ENCODE results near the gene LNPEP.

Gene LNPEP

GRCh38 chr5:96999856-97000255 is 64.0 kb downstream of the LNPEP start:
- Histone ChIP-seq H3K4me1 (ENCODE audit: control insufficient read depth, low read length) (no peaks in the 10 kb centered on the region), H4K20me1 (ENCODE audit: control insufficient read depth, insufficient read depth, low read depth, low read length) (no peaks in the 10 kb centered on the region), H3F3A (ENCODE audit: control insufficient read depth, insufficient read depth) (no peaks in the 10 kb centered on the region), H3K27me3 (ENCODE audit: control insufficient read depth, low read length) (no peaks in the 10 kb centered on the region), H3K27ac (ENCODE audit: low read depth, low read length) (no peak overlapping the region), H3K9me2 (replicated peaks; ENCODE audit: control insufficient read depth, low read length) (no peaks in the 10 kb centered on the region), H3K79me2 (ENCODE audit: control insufficient read depth, low read length) (no peaks in the 10 kb centered on the region), H3K4me2 (ENCODE audit: low read length) (no peak overlapping the region), H3K36me3 (ENCODE audit: control insufficient read depth, low read length) (peaks cover 70% of the 10 kb centered on the region), H3K9me3 (ENCODE audit: control insufficient read depth, insufficient read depth, low read length) (no peaks in the 10 kb centered on the region), H3K4me3 (ENCODE audit: low read length) (no peak overlapping the region)
- TF ChIP-seq CTCF (IDR thresholded peaks at IDR 0.05; ENCODE audit: low read depth, low read length, poor library complexity, severe bottlenecking) (no peak), EZH2phosphoT487 (IDR thresholded peaks at IDR 0.05; ENCODE audit: borderline replicate concordance, low read length) (no peak)

- no peak overlapping the region for H3K4me3 ChIP-seq (ENCODE audit: low read length)
- no peaks in the 10 kb centered on the region for H4K20me1 ChIP-seq (ENCODE audit: control insufficient read depth, insufficient read depth, low read depth, low read length)
- no peaks in the 10 kb centered on the region for H3K27me3 ChIP-seq (ENCODE audit: control insufficient read depth, low read length)
- H3K4me2 ChIP-seq (ENCODE audit: low read length): no peak overlapping the region
- no peak for TF ChIP-seq CTCF (IDR thresholded peaks at IDR 0.05; ENCODE audit: low read depth, low read length, poor library complexity, severe bottlenecking)
- no peak for TF ChIP-seq EZH2phosphoT487 (IDR thresholded peaks at IDR 0.05; ENCODE audit: borderline replicate concordance, low read length)
- no peaks in the 10 kb centered on the region for H3F3A ChIP-seq (ENCODE audit: control insufficient read depth, insufficient read depth)
- H3K9me2 ChIP-seq (replicated peaks; ENCODE audit: control insufficient read depth, low read length): no peaks in the 10 kb centered on the region
- H3K36me3 ChIP-seq (ENCODE audit: control insufficient read depth, low read length): peaks cover 75% of the 10 kb centered on the region
- no peaks in the 10 kb centered on the region for H3K79me2 ChIP-seq (ENCODE audit: control insufficient read depth, low read length)
- no peak overlapping the region for H3K27ac ChIP-seq (ENCODE audit: low read depth, low read length)
- H3K4me1 ChIP-seq (ENCODE audit: control insufficient read depth, low read length): no peaks in the 10 kb centered on the region
- H3K9me3 ChIP-seq (ENCODE audit: control insufficient read depth, insufficient read depth, low read length): no peaks in the 10 kb centered on the region
These were observed 64.5 kb downstream of the LNPEP start for GRCh38 chr5:97000391-97000790.

- H3K9me3 ChIP-seq (ENCODE audit: control insufficient read depth, insufficient read depth, low read length): no peaks in the 10 kb centered on the region
- no peaks in the 10 kb centered on the region for H3K27me3 ChIP-seq (ENCODE audit: control insufficient read depth, low read length)
- TF ChIP-seq EZH2phosphoT487 (IDR thresholded peaks at IDR 0.05; ENCODE audit: borderline replicate concordance, low read length) (no peak), CTCF (IDR thresholded peaks at IDR 0.05; ENCODE audit: low read depth, low read length, poor library complexity, severe bottlenecking) (no peak)
- H3K27ac ChIP-seq (ENCODE audit: low read depth, low read length): no peak overlapping the region
- no peaks in the 10 kb centered on the region for H3F3A ChIP-seq (ENCODE audit: control insufficient read depth, insufficient read depth)
- no peak overlapping the region for H3K4me3 ChIP-seq (ENCODE audit: low read length)
- H4K20me1 ChIP-seq (ENCODE audit: control insufficient read depth, insufficient read depth, low read depth, low read length): no peaks in the 10 kb centered on the region
- H3K4me2 ChIP-seq (ENCODE audit: low read length): no peak overlapping the region
- no peaks in the 10 kb centered on the region for H3K9me2 ChIP-seq (replicated peaks; ENCODE audit: control insufficient read depth, low read length)
- H3K79me2 ChIP-seq (ENCODE audit: control insufficient read depth, low read length): no peaks in the 10 kb centered on the region
- peaks cover 3% of the 10 kb centered on the region for H3K4me1 ChIP-seq (ENCODE audit: control insufficient read depth, low read length)
- peaks cover 78% of the 10 kb centered on the region for H3K36me3 ChIP-seq (ENCODE audit: control insufficient read depth, low read length)
These were observed 67.1 kb downstream of the LNPEP start for GRCh38 chr5:97002983-97003382.
